Non-pigmented ciliary epithelial cell (primary cell): ENCODE results near the gene TUT1.
"Not testable (repeated sequence)": the region's sequence is repeated elsewhere in the genome, so short reads cannot be mapped to it uniquely, and the experiment has no call there.

Experiments used
- DNase-seq: peaks from one replicate; pipeline ENCODE4 v3.0.0-alpha.2; 2010; ENCODE audit warnings: low read depth

Gene TUT1

DNA sequence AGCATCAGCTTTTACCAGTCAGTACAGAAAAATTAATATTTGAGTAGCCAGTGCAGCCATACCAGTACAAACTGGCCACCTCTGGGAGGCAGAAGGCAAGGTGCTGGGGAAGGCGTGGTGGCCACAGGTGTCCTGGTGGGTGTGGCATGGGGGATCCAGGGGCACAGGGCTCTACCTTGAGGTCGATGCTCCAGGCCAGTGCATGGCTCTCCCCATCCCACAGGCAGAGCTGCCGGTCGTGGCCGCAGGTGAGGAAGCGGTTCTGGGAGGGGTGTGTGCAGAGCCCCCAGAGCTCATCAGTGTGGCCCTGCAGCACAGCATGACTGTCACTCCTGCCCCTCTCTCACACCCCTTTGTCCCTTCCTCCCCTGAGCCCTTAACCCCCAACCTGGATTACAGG is 14.1 kb upstream of the TUT1 start:
- no peak for DNase-seq

DNA sequence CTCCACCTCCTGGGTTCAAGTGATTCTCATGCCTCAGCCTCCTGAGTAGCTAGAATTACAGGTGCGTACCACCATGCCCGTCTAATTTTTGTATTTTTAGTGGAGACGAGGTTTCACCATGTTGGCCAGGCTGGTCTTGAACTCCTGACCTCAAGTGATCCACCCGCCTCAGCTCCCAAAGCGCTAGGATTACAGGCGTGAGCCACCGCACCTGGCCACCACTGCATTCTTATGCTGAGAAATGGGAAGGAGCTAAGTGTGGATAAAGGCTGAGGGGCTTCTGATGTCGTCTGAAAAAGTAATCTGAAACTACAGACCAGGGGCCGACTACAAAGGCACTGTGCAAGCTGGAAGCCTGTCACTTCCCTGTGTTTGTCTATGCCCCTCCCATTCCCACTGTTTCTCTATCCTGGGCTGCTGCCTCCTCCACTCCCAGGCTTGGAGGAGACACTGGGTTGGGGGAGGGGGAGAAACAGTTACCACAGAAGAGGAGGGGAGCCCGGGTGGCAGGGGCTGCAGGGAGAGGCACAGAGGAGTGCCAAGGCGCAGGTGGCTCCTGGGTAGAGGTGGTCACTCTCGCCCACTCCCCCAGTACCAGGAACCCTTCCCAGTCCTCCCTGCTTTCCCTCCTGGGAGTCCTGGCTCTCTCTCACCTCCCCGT is 13.3 kb upstream of the TUT1 start:
- no peak for DNase-seq

DNA sequence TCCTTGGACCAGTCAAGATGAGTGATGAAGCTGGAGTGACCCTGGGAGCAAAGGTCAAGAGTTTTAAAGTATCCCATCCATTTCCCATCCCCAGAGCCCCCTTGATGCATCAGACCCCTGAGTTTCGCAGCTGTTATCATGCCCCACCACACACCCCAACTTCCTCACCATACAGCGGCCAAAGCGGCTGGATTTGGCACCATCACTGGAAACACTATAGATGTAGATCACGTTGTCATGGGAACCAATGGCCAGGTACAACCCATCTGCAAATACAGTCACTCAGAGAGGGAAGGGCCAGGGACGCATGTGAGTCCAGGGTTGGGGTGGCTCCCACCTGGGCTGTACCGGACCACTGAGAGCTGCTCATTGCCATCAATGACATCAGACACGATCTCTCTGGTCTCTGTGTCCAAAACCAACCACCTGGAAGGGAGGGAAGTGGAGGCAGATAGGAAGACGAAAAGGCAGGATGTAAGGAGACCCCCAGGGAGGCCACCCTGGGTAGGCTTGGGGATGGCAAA is 12.5 kb upstream of the TUT1 start:
- DNase-seq, result no peak

DNA sequence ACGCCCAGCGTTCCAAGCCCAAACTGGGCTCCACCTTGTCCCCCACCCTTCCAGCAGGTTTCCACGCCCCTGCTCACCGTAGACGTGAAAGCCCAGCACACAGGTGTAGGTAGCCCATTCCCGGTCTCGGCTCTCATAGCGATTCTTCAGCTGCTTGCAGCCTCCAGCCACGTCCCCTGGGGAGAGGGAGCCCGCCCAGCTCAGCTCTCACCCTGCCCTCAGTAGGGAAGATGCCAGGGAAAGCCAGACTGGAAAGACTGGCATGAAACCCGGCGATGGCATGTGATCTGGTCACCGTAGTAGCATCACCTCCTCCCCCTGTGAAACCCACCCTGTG is 11.7 kb upstream of the TUT1 start:
- no peak for DNase-seq

DNA sequence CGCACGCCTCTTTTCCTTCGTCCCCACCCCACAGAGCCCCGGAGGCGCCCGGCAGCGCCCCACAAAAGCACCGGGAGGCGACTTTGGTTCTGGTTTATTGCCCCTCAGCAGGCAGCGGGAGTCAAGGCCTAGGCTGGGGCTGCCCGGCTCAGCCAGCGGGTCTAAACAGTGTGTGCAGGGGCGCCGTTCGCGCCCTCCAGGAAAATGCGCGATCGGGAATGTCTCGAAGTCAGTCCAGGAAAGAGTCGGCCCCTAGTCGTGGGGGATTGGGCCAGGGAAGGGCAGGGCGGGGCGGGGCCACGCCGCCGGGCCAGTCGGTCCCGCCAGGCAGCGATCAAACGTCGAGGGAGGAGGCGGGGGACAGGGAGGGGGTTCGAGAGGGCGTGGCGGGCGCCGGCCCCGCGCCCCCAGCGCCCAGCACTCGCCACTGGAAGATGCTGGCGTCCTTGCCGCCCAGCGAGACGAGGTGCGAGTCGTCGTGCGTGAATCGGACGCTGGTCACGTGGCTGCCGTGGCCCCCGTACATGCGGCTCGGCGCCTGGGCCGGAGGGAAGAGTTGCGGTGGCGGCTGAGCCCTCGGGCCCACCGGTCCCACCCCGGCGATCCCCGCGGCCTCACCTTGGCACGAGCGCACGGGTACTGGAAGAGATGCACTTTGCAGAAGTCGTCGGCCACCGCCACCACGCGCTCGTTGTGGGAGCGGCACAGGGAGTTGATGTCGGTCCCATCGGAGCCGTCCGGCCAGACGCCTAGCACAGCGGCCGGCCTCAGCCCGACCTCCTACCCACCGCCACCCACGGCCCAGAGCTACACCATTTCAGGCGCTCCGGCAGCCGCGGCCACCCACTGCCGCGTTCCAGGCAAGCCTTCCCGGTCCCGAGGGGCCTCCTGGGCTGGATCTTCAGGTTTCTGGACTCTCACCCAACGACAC is 11.1 kb upstream of the TUT1 start:
- no peak for DNase-seq

DNA sequence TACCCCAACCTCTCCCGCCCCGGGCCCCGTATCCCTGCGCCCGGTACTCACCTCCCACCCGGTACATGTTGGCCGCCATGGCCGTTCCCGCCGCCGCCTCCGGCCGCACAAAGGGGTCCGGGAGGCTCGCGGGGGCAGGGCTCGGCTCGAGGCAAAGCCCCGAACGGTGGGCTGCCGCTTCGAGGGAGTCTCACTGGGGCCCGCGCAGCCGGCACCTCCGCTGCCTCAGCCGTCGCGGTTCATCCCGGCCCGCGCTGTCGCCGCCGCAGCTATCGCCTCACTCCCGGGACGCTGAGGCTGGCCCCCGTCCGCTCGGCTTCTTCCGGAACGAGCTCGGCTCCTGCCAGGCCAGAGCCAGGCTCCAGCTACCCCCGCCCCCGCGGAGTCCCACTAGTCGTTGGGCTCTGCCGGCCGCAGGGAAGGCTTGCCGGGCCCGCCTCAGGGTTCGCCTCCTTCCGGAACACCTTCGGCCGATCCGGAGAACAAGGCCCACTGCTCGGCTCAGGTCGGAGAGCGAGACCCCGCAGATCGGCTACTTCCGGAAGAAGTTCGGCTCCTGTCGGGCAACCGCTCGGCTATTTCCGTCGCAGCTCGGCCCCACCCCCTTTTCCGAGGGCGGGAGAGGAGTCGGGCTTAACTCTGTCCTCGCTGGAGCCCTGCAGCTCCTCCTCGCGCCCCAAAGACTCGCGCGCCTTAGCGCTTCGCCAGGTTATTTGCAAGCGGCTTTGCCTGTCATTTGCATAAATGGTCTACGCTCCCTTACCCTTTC is 10.2 kb upstream of the TUT1 start, which contains the start of gene MTA2:
Gene MTA2 (minus strand): TSS at position 494 of the 769 bp plus-strand sequence. CDS start 415 bp downstream, at position 79.
- peak; percentile 91 for DNase-seq

DNA sequence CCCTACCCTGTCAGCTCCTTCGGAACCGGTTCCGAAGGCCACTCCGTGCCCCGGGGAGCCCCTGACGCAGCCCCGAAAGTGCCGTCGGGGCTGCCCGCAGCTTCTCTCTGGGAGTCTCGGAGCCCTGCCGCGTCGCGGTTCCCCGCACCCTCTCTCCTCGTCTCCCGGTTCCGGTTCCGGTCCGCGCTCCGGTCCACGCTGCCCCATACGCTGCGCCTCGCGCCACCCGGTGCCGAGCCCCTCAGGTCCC is 9.7 kb upstream of the TUT1 start:
- DNase-seq, result no peak

DNA sequence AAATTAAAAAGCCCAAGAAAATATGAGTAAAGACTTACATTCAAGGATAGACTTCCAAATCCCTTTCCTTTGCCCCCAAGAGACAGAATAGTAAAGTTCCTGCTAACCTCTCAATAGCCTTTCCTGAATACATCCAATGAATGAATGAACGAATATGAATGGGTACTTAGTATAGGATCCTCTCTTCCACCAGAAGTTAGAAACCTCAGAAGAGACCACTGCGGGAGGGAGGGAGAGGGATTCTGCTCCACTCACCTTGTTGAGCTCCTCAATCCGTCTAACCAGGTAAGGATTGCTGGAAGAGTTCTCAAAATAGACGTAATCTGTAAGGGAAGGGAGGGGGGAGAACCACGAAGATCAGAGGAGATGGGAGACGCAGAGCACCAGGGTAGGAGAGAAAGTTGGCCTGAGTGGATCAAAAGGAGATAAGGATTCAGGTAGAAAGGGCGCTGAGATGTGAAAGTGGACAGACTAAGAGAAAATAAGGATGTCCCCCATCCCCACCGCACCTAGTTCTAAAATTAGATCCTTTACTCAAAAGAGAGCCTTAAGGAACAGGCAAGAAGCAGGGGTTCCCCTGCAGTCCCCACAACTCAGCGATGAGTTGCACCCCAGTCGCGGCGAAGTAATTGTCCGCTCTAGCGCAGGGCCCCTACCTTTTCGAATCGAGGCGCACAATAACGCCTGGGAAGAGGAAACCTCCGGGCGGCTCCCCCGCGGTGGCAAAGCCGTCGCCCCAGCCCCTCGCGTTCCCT is 9.2 kb upstream of the TUT1 start:
- DNase-seq, result no peak

DNA sequence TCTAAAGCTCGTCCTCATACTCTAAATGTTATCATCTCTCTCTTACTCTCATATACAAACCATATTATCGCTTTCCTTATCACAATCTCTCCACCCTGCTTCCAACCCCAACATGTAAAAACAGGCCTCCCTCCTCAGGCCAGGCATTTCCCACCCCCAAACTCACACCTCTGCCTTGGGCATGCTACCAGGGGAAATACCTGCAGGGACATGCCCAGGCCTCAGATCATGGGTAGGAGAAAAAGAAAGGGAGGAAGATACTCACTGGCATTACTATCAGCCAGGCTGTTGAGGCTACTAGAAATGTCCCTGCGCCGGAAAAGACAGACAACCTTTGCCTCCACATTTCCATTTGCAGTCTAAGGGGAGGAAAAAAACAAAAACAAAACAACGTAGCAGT is 8.6 kb upstream of the TUT1 start:
- no peak for DNase-seq

DNA sequence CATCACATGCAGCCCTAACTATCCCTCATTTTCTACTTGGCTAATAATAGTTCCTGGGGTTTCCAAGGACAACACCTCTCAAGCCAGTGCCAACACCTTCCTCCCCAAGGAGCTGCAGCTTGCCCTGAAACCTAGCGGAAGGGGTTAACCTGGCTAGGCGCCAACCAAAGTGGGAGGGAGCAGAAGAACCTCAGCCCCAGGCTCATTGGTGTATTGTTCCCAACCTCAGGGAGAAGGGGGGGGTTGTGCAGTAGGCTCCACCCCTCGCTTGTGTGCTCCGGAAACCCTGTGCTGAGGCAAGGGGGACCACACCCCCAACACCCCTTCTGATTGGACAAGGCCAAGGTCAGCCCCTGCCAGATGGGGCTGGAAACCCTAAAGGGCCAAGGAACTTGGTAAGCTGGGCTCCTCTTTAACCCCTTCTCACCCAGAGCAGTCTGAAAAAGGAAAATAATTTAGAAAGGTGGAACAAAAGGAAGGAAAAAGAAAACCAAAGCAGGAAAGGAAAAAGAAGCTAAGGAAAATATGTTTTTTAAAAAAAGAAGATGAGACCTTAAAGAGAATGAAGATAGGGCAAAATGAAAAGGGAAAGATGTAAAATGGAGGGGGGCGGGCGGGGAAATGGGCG is 7.9 kb upstream of the TUT1 start:
- peak; percentile 97 for DNase-seq

DNA sequence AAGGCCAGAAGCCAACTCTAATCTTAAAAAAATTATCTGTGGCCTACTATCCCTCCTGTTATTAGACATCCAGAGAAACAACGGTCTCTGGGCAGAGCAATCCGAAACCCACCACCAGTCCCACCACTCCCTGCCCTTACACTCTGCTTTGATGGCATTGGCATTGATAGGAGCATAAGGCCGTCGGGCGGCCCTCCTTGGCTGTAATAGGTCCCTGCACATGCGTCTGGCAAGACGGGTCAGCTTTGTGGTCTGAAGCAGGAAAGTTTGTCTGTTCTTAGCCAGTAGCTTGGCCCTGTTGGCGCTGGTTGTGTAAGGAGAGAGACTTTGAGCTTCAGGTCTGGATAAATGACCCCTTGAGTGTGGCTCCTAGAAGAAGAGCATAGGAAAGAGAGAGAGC is 3.8 kb upstream of the TUT1 start:
- DNase-seq, result no peak

DNA sequence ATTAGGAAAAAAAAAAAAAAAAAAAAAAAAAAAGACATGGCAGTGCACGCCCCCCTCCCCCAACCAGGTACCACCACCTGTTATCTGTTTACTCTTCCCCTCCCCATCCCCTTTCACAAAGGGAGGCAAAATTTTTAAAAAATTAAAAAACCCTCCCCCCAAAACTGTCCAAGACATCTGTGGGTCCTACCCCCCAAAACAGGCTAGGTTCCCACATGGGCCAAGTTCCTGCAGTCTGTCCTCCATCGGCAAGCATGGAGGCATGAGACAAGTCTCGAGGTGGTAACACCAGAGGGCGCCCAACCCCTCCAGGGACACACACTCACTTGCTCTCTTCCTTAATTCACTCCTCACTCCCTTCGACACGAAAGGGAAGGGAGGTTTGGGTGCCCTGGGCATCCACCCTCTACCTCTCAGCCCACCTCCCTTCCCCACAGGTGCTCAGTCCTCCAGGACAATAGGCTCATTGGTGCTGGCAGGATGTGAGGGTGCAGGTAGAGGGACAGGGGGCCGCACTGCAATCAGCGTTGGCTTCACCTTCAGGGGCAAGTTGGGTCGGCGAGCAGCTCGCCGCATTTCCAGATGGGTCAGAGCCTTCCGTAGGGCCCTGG is 2.2 kb upstream of the TUT1 start:
- DNase-seq, result no peak

DNA sequence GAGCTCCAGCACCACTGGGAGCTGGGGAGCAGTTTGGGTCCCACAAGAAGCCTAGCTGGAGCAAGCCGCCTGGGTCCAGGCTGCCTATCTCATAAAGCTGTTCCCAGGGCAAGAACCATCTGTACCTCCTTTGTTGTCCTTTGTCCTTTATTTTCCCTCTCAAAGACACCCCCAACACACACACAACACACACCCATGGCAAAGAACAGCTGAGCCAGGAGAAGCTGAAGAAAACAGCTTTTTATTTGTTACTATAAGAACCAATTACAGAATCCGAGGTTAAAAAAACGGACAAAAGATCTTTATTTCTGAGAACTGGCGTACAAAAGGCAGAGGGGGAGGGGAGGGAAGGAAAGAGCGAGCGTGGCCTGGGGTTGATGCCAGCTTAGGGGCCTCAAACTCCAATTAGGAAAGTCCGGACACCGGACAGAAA is 1.7 kb upstream of the TUT1 start:
- no peak for DNase-seq

DNA sequence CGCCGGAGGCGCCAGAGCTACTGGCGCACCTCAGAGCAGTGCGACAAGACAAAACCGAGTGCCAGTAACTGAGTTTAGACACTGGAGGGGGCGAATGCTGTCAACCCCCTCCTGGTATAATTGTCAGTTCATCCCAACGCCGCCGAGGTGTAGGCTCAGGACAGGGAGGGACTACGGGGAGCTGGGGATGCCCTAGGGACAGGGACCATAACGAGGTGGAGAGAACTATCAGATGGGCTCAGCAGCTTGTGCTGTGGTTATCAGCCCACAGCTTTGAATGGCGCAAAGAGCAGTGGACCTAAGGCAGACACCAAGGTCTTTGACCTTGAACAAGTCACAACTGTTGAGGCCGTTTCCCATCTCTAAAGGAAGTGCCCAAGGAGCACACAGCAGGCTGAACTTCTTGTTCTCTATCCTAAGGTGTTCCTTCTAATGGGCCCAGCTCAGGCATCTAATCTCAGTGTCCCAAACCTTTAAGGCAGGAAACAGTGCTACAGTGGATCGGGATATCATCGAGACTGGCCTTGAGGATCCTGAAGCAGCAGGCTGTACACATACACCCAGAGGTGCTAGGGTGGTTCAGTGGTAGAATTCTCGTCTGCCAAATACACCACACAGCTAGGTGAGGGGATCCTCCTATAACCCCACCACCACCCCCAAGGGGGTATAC is 958 bp upstream of the TUT1 start:
- no peak for DNase-seq

DNA sequence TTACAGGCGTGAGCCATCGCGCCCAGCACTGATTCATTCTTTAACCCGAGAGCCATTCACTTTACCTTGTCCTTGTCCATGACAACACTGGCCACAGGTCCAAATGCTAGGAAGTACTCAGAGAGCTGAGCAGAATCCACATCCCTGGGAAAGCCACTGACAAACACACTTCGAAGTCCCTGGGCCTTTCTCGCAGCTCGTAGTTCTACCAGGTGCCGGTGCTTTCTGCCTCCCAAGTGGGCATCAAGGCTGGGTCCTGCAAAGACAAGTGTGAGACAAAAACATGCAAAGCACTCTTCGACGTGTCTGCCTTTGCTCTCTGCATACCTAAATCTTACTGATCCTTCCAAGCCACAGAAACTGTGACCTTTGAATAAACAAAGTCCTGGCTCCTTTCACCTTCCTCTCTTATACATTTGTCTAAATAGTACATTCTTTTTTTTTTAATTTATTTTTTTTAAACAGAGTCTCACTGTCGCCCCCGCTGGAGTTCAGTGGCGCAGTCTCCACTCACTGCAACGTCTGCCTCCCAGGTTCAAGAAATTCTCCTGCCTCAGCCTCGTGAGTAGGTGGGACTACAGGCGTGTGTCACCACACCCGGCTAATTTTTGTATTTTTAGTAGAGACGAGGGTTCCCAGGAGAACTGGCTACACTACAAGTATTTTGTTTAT is 2.2 kb downstream of the TUT1 start:
- DNase-seq, result no peak

DNA sequence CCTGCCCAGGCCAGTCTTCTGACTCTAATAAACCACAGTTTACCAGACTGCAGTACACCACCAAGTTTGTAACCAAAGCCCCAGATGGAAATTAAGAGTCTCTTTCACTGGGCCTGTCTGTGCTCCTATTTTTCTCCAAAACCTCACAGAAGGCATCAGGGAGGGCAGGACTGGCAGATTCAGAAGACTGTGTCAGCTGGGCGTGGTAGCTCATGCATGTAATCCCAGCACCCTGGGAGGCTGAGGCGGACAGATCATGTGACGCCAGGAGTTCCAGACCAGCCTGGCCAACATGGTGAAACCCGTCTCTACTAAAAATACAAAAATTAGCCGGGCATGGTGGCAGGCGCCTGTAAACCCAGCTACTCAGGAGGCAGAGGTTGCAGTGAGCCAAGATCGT is 6.0 kb downstream of the TUT1 start:
- not testable (repeated sequence) for DNase-seq

DNA sequence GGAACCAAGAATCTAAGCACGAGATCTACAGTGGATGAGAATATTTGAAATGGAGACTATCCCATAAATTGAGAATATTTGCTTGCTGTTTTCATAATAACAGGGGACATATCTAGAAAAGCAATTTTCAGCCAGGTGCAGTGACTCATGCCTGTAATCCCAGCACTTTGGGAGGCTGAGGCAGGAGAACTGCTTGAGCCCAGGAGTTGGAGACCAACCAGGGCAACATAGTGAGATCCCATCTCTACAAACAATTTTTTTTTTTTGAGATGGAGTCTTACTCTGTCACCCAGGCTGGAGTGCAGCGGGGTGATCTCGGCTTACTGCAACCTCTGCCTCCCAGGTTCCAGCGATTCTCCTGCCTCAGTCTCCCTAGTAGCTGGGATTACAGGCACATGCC is 9.6 kb downstream of the TUT1 start:
- not testable (repeated sequence) for DNase-seq

DNA sequence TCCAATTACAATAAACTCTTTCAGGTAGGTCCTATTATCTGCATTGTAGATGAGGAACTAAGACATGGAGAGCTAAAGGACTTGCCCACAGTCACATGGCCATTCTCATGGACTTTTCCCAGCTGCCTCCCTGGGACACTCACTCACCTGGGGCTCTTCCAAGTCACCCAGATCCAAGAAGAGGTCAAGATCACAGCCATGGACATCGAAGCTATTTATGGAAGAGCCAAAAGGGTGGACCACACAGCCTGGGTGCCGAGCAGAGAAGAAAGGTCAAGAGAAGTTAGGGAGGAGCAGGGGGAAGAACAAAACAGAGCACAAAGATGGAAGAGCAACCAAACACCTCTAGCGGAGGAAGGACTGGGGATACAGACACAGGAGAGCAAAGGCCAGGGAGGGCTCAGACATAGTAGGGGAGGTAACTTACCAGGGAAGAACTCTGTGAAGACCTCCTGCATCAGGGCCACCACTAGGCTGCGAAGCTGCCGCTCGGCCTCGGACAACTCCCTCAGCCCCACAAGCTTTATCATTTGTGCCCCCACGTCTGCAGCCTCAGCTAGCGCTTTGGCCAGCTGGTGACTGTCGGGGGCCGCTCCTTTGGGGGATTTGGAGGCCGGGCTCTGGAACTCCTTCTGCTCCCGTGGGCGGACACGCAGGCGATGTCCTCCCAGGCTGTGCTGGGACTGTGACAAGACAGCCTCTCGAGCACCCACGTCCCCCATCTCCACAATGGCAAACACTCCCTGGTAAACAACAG is 10.2 kb downstream of the TUT1 start:
- DNase-seq, result no peak

DNA sequence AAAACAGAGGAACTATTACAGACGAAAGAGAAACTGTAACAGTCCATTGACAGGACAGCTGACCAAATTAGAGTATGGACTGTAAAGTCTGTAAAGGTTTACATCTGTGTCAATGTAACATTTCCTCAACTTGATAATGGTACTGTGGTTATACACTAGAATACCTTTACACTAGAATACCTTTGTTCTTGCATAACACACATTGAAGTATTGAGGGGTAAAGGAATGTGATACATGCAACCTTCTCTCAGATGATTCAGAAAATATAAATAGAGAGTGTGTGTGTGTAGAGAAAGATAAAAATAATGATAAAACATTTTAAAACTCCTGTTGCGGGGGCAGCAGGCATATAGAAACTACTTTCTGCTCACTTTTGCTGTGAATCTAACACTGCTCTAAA is 12.1 kb downstream of the TUT1 start:
- no peak for DNase-seq
